ENCODE results near the gene ADGRB3. TPM values are rescaled to one million over a fixed set of nuclear protein-coding genes. Genes with fewer than 3 reads are reported as not detected.
"Not testable (repeated sequence)": the region's sequence is repeated elsewhere in the genome, so short reads cannot be mapped to it uniquely, and the experiment has no call there.

Gene ADGRB3
- total RNA-seq, 4 donors from 2014 or later: 3.9 to 9.8 (median 7.2) TPM

GRCh38 chr6:68747110-68747790 is 112.2 kb downstream of the ADGRB3 start:
- no peak overlapping the region for H3K4me3 ChIP-seq
- H3K27me3 ChIP-seq: no peaks in the 10 kb centered on the region
- WGBS, 2 donors (ENCODE audit: low coverage in 1 of 2): 88 to 92% methylated on average over 1 of the region's 1 CpG
- no peak for TF ChIP-seq EP300 (IDR thresholded peaks at IDR 0.05)
- TF ChIP-seq CTCF (IDR thresholded peaks at IDR 0.05): no peak
- TF ChIP-seq POLR2A (IDR thresholded peaks at IDR 0.05): no peak
- no peak for TF ChIP-seq POLR2AphosphoS5 (IDR thresholded peaks at IDR 0.05)
- no peaks in the 10 kb centered on the region for H3K4me1 ChIP-seq
- H3K36me3 ChIP-seq: no peaks in the 10 kb centered on the region
- no peaks in the 10 kb centered on the region for H3K9me3 ChIP-seq
- ATAC-seq: no peak
- no peak overlapping the region for H3K27ac ChIP-seq

GRCh38 chr6:68747832-68748231 is 112.8 kb downstream of the ADGRB3 start:
- not testable (repeated sequence) for H3K4me3 ChIP-seq, ATAC-seq, H3K4me1 ChIP-seq, H3K36me3 ChIP-seq, H3K9me3 ChIP-seq, H3K27ac ChIP-seq, H3K27me3 ChIP-seq
- 85 to 97% methylated on average over 3 of the region's 3 CpGs for WGBS, 2 donors (ENCODE audit: low coverage in 1 of 2)

GRCh38 chr6:68754681-68755213 is 119.7 kb downstream of the ADGRB3 start:
- TF ChIP-seq CTCF (IDR thresholded peaks at IDR 0.05): no peak
- TF ChIP-seq EP300 (IDR thresholded peaks at IDR 0.05): no peak
- TF ChIP-seq POLR2AphosphoS5 (IDR thresholded peaks at IDR 0.05): no peak
- no peak for TF ChIP-seq POLR2A (IDR thresholded peaks at IDR 0.05)
- no peak for ATAC-seq
- Histone ChIP-seq H3K27ac (no peak overlapping the region), H3K36me3 (no peaks in the 10 kb centered on the region), H3K9me3 (no peaks in the 10 kb centered on the region), H3K4me1 (no peaks in the 10 kb centered on the region), H3K27me3 (no peaks in the 10 kb centered on the region), H3K4me3 (no peak overlapping the region)

GRCh38 chr6:68756454-68757375 is 121.6 kb downstream of the ADGRB3 start:
- ATAC-seq: no peak
- TF ChIP-seq CTCF (IDR thresholded peaks at IDR 0.05) (no peak), EP300 (IDR thresholded peaks at IDR 0.05) (no peak), POLR2A (IDR thresholded peaks at IDR 0.05) (no peak), POLR2AphosphoS5 (IDR thresholded peaks at IDR 0.05) (no peak)
- Histone ChIP-seq H3K4me1 (no peaks in the 10 kb centered on the region), H3K4me3 (no peak overlapping the region), H3K27ac (no peak overlapping the region), H3K27me3 (no peaks in the 10 kb centered on the region), H3K9me3 (no peaks in the 10 kb centered on the region), H3K36me3 (no peaks in the 10 kb centered on the region)
- 38 to 39% methylated on average over 5 of the region's 5 CpGs for WGBS, 2 donors (ENCODE audit: low coverage in 1 of 2)

GRCh38 chr6:68757821-68758220 is 122.7 kb downstream of the ADGRB3 start:
- no peak for TF ChIP-seq POLR2AphosphoS5 (IDR thresholded peaks at IDR 0.05)
- Histone ChIP-seq H3K9me3 (no peaks in the 10 kb centered on the region), H3K27me3 (no peaks in the 10 kb centered on the region), H3K27ac (no peak overlapping the region), H3K4me3 (no peak overlapping the region), H3K4me1 (no peaks in the 10 kb centered on the region), H3K36me3 (no peaks in the 10 kb centered on the region)
- 40 to 60% methylated on average over 1 of the region's 1 CpG for WGBS, 2 donors (ENCODE audit: low coverage in 1 of 2)
- ATAC-seq: no peak

- H3K27ac ChIP-seq: no peak overlapping the region
- TF ChIP-seq EP300 (IDR thresholded peaks at IDR 0.05) (no peak), POLR2A (IDR thresholded peaks at IDR 0.05) (no peak), POLR2AphosphoS5 (IDR thresholded peaks at IDR 0.05) (no peak), CTCF (IDR thresholded peaks at IDR 0.05) (no peak)
- no peaks in the 10 kb centered on the region for H3K27me3 ChIP-seq
- ATAC-seq: no peak
- no peaks in the 10 kb centered on the region for H3K9me3 ChIP-seq
- no peaks in the 10 kb centered on the region for H3K36me3 ChIP-seq
- H3K4me1 ChIP-seq: no peaks in the 10 kb centered on the region
- no peak overlapping the region for H3K4me3 ChIP-seq
Observed at GRCh38 chr6:68758559-68758958, 123.5 kb downstream of the ADGRB3 start.
